Lung (tissue), 13 donors: ENCODE data around the gene LMNTD2. TPM values are rescaled to one million over a fixed set of nuclear protein-coding genes. Genes with fewer than 3 reads are reported as not detected.

Experiments
- ATAC-seq: fragments of 200-7000 bp; cut with Tn5 transposase; one replicate; pipeline ENCODE4 v1.9.1; 2020; ENCODE audit warnings: moderate number of reproducible peaks; ENCODE audit not compliant: insufficient read depth, low FRiP score
- DNase-seq, 3 donors: peaks; one replicate each; pipeline ENCODE4 v3.0.0-alpha.2; 2013 to 2017
- H3K27ac ChIP-seq, 2 donors: one replicate each; pipeline ENCODE4 v1.5.1; 2013; ENCODE audit warnings: mild to moderate bottlenecking in 2 of 2, moderate library complexity in 2 of 2, control low read depth in 1 of 2, inconsistent platforms in 1 of 2, low read depth in 1 of 2, low read length in 1 of 2
- H3K27me3 ChIP-seq, 3 donors: one replicate each; pipeline ENCODE4 v1.5.1; 2013; ENCODE audit warnings: low read length in 2 of 3; ENCODE audit not compliant: control insufficient read depth in 3 of 3, insufficient read depth in 3 of 3
- H3K36me3 ChIP-seq, 4 donors: one replicate each; pipeline ENCODE4 v1.5.1; 2013; ENCODE audit warnings: low read length in 4 of 4, mild to moderate bottlenecking in 1 of 4, moderate library complexity in 1 of 4; ENCODE audit not compliant: control insufficient read depth in 4 of 4, insufficient read depth in 4 of 4
- H3K4me1 ChIP-seq, 5 donors: one replicate each; pipeline ENCODE4 v1.5.1; 2013; ENCODE audit warnings: low read length in 5 of 5, mild to moderate bottlenecking in 2 of 5, moderate library complexity in 1 of 5; ENCODE audit not compliant: control insufficient read depth in 5 of 5, insufficient read depth in 5 of 5
- H3K4me3 ChIP-seq: one replicate; pipeline ENCODE4 v1.5.1; 2013; ENCODE audit warnings: mild to moderate bottlenecking, control low read depth, moderate library complexity
- H3K9ac ChIP-seq, 2 donors: one replicate each; pipeline ENCODE4 v1.5.1; 2013; ENCODE audit warnings: low read length in 2 of 2, control low read depth in 1 of 2; ENCODE audit not compliant: insufficient read depth in 1 of 2
- H3K9me3 ChIP-seq, 4 donors: one replicate each; pipeline ENCODE4 v1.5.1; 2013; ENCODE audit warnings: low read length in 3 of 4, mild to moderate bottlenecking in 1 of 4, moderate library complexity in 1 of 4; ENCODE audit not compliant: control insufficient read depth in 4 of 4, insufficient read depth in 3 of 4
- WGBS, 2 donors: extraction: QIAGEN DNeasy Blood & Tissue Kit; methylation state at CpG; one replicate each; pipeline ENCODE4 v1.1.7; 2013; 5-methylcytosine and 5-hydroxymethylcytosine counted together
- polyA plus RNA-seq, 2 donors: library from polyadenylated mRNA; stranded (reverse); fragments of 200-250 nt; gene quantifications; one replicate each; pipeline ENCODE4 v1.2.1, GENCODE V29; 2013
- small RNA-seq: library from RNA; depleted of rRNA; stranded (forward); fragments of <200 nt; gene quantifications from one replicate; pipeline ENCODE3, GENCODE V24; 2014; ENCODE audit warnings: low replicate concordance
- total RNA-seq, 2 donors: library from RNA; depleted of rRNA in 1 of 2; stranded (reverse); fragments of >200 nt in 1 of 2; gene quantifications; one replicate each; pipeline ENCODE4 v1.2.1, GENCODE V29; 2014 to 2021
- TF ChIP-seq, protein P1 (sequence below): IDR thresholded peaks from 2 replicates; pipeline ENCODE4 v1.5.1; 2012; ENCODE audit warnings: mild to moderate bottlenecking; ENCODE audit errors: control extremely low read depth, extremely low read depth
- donor health status: control.
- donor health status: control.
- donor health status: Bipolar disorder and iron deficiency.
- donor health status: healthy.
- donor health status: DM: yes; HTN: yes; CAD: no.

Gene LMNTD2
- total and polyA plus RNA-seq, 4 donors, result 2.3 to 9.7 (median 3.8) TPM

DNA sequence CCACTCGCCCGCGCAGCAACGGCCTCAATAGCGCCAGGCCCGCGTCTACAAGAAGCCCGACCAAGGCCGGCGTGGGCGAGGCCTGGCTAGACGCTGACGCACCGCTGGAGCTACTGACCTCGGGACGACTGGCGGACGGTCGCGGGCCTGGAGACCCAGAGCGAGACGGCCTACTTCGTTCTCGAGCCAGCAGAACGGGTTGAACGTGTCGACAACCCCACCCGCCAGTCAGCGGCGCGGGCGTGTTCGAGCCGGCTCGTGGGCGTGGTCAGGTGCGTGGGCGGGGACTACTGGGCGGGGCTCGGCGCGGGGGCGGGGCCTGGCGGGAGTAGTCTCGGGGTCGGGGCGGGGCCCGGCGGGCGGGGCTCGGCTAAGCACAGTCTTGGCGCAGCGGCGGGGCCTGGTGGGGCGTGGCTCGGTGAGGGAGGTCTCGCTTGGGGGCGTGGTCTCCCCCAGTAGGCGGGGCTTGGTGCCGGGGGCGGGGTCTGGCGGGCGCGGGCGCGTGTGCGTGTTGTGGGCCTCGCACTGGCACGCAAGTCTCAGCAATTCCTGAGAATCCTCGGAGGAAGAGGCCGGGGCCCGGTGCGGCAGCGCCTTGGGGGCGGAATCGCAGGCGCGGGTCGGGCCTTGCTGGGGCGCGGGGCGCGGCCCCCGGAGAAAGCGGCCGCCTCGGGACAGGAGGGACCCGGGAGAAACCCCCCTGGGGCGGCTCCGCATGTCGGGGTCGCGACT is 53.4 kb downstream of the LMNTD2 start, which contains the start of gene RNH1:
Gene RNH1, minus strand, starts transcription at position 248 of the 732 bp plus-strand sequence. CDS start 5,080 bp downstream, outside the sequence.
- H3K4me3 ChIP-seq, result peak within 1 kb of the TSS; percentile 69
- no peaks in the 10 kb centered on the region for H3K9me3 ChIP-seq
- H3K27ac ChIP-seq, result peak within 1 kb of the TSS; percentile 99 to 100
- peak; percentile 96 to 99 (median 97) for DNase-seq
- TF ChIP-seq, protein P1, sequence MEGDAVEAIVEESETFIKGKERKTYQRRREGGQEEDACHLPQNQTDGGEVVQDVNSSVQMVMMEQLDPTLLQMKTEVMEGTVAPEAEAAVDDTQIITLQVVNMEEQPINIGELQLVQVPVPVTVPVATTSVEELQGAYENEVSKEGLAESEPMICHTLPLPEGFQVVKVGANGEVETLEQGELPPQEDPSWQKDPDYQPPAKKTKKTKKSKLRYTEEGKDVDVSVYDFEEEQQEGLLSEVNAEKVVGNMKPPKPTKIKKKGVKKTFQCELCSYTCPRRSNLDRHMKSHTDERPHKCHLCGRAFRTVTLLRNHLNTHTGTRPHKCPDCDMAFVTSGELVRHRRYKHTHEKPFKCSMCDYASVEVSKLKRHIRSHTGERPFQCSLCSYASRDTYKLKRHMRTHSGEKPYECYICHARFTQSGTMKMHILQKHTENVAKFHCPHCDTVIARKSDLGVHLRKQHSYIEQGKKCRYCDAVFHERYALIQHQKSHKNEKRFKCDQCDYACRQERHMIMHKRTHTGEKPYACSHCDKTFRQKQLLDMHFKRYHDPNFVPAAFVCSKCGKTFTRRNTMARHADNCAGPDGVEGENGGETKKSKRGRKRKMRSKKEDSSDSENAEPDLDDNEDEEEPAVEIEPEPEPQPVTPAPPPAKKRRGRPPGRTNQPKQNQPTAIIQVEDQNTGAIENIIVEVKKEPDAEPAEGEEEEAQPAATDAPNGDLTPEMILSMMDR, result no peak
- 1% methylated on average over 74 to 93 of the region's 93 CpGs for WGBS, 2 donors
- H3K9ac ChIP-seq, result peak within 1 kb of the TSS; percentile 78 to 97
- ATAC-seq, result peak; percentile 85
- H3K36me3 ChIP-seq, result peaks cover 4 to 8% (median 5%) of the 10 kb centered on the region in 4 donors
- H3K4me1 ChIP-seq, result peaks cover 0 to 34% (median 5%) of the 10 kb centered on the region in 5 donors
- H3K27me3 ChIP-seq, result no peaks in the 10 kb centered on the region

DNA sequence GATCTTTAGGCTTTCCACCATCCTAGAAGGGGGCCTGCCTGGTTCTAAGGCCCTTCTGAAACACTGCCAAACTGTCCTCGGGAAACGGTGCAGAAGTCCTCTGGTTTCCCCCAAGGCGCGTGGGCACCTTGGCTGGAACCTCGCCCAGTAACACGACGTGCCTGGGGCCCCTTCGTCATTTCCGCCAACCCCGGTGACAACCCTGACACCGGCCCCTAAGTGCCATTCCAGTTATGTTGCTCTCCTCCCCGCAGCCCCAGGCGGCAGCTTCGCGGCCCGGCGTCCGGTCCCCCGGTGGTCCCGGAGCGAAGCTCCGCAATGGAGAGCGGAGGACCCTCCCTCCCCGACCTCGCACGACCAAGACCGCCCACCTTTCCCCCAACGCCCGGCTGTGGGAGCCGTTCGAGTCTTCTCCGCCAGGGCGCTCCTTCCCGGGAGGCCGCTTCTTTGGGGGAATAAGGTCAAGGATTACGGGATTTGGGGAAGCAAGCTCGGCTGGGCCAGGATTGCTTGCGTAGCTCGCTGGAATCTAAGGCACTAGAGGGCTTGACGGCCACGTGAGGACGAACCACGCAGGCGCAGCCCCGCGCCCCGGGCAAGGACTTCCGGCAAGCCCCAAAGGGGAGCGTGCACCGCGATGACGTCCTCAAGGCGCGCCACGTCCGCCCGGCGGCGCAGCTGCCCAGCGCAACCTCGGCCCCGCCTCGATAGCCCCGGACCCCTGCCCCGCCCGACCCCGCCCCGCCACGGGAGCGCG is 54.1 kb downstream of the LMNTD2 start:
- peaks cover 4 to 15% (median 5%) of the 10 kb centered on the region in 4 donors for H3K36me3 ChIP-seq
- ATAC-seq (peak; percentile 87), DNase-seq (peak; percentile 97 to 99 (median 99))
- peaks cover 0 to 34% (median 5%) of the 10 kb centered on the region in 5 donors for H3K4me1 ChIP-seq
- H3K9ac ChIP-seq, result peak overlapping the region; percentile 69 to 97
- TF ChIP-seq, protein P1, result no peak
- no peaks in the 10 kb centered on the region for H3K9me3 ChIP-seq
- H3K4me3 ChIP-seq, result peak overlapping the region; percentile 69
- H3K27ac ChIP-seq, result peak overlapping the region; percentile 99 to 100
- H3K27me3 ChIP-seq, result no peaks in the 10 kb centered on the region
- 0% methylated on average over 69 to 71 of the region's 71 CpGs for WGBS, 2 donors

DNA sequence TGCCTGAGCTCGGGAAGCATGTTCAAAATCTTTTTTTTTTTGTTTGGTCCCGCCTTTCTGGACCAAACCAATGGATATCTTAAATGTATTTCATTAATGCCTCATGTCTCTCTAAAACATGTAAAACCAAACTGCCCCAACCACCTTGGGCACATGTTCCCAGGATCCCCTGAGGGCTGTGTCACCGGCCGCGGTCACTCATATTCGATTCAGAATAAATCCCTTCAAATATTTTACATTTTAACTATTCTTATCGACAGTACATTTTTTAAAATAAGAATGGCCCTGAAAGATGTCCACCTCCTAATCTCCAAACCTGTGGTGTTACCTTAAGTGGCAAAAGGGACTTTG is 55.6 kb downstream of the LMNTD2 start:
- WGBS, 2 donors, result 62 to 68% methylated on average over 7 of the region's 7 CpGs
- Histone ChIP-seq H3K36me3 (peaks cover 2 to 25% (median 11%) of the 10 kb centered on the region in 4 donors), H3K4me1 (peaks cover 0 to 34% (median 5%) of the 10 kb centered on the region in 5 donors), H3K27ac (no peak overlapping the region), H3K9me3 (no peaks in the 10 kb centered on the region), H3K4me3 (no peak overlapping the region), H3K27me3 (no peaks in the 10 kb centered on the region), H3K9ac (peak overlapping the region in 1 of 2 donors; percentile 25)
- TF ChIP-seq, protein P1, result no peak
- ATAC-seq (no peak), DNase-seq (no peak)

Small RNA genes within 50 kb of the gene (small RNA-seq; reads per million reads assigned to genes)
- gene MIR210, result 8.7 reads per million, percentile 96 among the genes with 10 or more reads in this experiment

Other genes starting within 250 kb of the LMNTD2 start
- 100 to 1,000 TPM in 1 of 2 donors, 10 to 100 TPM in 1; 53.3 to 104 TPM for gene IFITM1, start 246.7 kb downstream of the LMNTD2 start, total RNA-seq
- 100 to 1,000 TPM; 275 to 531 TPM for gene IFITM1, start 246.7 kb downstream of the LMNTD2 start, polyA plus RNA-seq
- 100 to 1,000 TPM; 191 to 903 TPM for gene IFITM3, start 239.9 kb downstream of the LMNTD2 start, total RNA-seq
- gene IFITM3, start 239.9 kb downstream of the LMNTD2 start, polyA plus RNA-seq, result 1,000 to 10,000 TPM; 1,642 to 2,585 TPM
- gene B4GALNT4, start 191.2 kb downstream of the LMNTD2 start, total RNA-seq, result 1 to 10 TPM; 1.4 to 6.8 TPM
- 1 to 10 TPM; 2.1 to 4.6 TPM for gene B4GALNT4, start 191.2 kb downstream of the LMNTD2 start, polyA plus RNA-seq
- 10 to 100 TPM; 15.7 to 63.1 TPM for gene PKP3, start 166.5 kb downstream of the LMNTD2 start, total RNA-seq
- 10 to 100 TPM; 33.8 to 46.8 TPM for gene PKP3, start 166.5 kb downstream of the LMNTD2 start, polyA plus RNA-seq
- gene SIGIRR, start 145.7 kb downstream of the LMNTD2 start, total RNA-seq, result 10 to 100 TPM; 25.7 to 87.3 TPM
- gene SIGIRR, start 145.7 kb downstream of the LMNTD2 start, polyA plus RNA-seq, result 100 to 1,000 TPM in 1 of 2 donors, 10 to 100 TPM in 1; 43.4 to 112 TPM
- gene ANO9, start 118.7 kb downstream of the LMNTD2 start, total RNA-seq, result 10 to 100 TPM in 1 of 2 donors, 1 to 10 TPM in 1; 5.8 to 17.6 TPM
- 10 to 100 TPM in 1 of 2 donors, 1 to 10 TPM in 1; 8.7 to 18.6 TPM for gene ANO9, start 118.7 kb downstream of the LMNTD2 start, polyA plus RNA-seq
- gene PTDSS2, start 110.5 kb downstream of the LMNTD2 start, total RNA-seq, result 10 to 100 TPM; 26.8 to 29.4 TPM
- gene PTDSS2, start 110.5 kb downstream of the LMNTD2 start, polyA plus RNA-seq, result 10 to 100 TPM; 20.4 to 36.5 TPM
- gene RNH1, start 53.5 kb downstream of the LMNTD2 start, total RNA-seq, result 100 to 1,000 TPM; 152 to 313 TPM
- 100 to 1,000 TPM; 153 to 315 TPM for gene RNH1, start 53.5 kb downstream of the LMNTD2 start, polyA plus RNA-seq
- gene HRAS, start 25.2 kb downstream of the LMNTD2 start, total RNA-seq, result 10 to 100 TPM; 20.5 to 73.5 TPM
- gene HRAS, start 25.2 kb downstream of the LMNTD2 start, polyA plus RNA-seq, result 100 to 1,000 TPM in 1 of 2 donors, 10 to 100 TPM in 1; 65.8 to 133 TPM
- 10 to 100 TPM in 1 of 2 donors, 1 to 10 TPM in 1; 3.4 to 11.7 TPM for gene LRRC56, start 23.2 kb downstream of the LMNTD2 start, total RNA-seq
- 1 to 10 TPM; 3.8 to 5.7 TPM for gene LRRC56, start 23.2 kb downstream of the LMNTD2 start, polyA plus RNA-seq
- gene RASSF7, start 232 bp upstream of the LMNTD2 start, total RNA-seq, result 10 to 100 TPM; 53.5 to 79.4 TPM
- gene RASSF7, start 232 bp upstream of the LMNTD2 start, polyA plus RNA-seq, result 100 to 1,000 TPM in 1 of 2 donors, 10 to 100 TPM in 1; 47.9 to 153 TPM
- 10 to 100 TPM; 23.2 to 39.3 TPM for gene PHRF1, start 15.7 kb upstream of the LMNTD2 start, total RNA-seq
- 10 to 100 TPM; 16.3 to 23.7 TPM for gene PHRF1, start 15.7 kb upstream of the LMNTD2 start, polyA plus RNA-seq
- 10 to 100 TPM; 24.7 to 43.5 TPM for gene IRF7, start 55.2 kb upstream of the LMNTD2 start, total RNA-seq
- 10 to 100 TPM; 62.1 to 68.3 TPM for gene IRF7, start 55.2 kb upstream of the LMNTD2 start, polyA plus RNA-seq
- gene CDHR5, start 64.2 kb upstream of the LMNTD2 start, total RNA-seq, result not detected
- gene CDHR5, start 64.2 kb upstream of the LMNTD2 start, polyA plus RNA-seq, result under 1 TPM; 0.02 to 0.10 TPM
- gene SCT, start 66.4 kb upstream of the LMNTD2 start, total RNA-seq, result not detected
- not detected for gene SCT, start 66.4 kb upstream of the LMNTD2 start, polyA plus RNA-seq
- gene DRD4, start 76.5 kb upstream of the LMNTD2 start, total RNA-seq, result 1 to 10 TPM in 1 of 2 donors, not detected in 1; 1.1 TPM
- gene DRD4, start 76.5 kb upstream of the LMNTD2 start, polyA plus RNA-seq, result under 1 TPM; 0.05 to 0.35 TPM
- 10 to 100 TPM; 18.5 to 33.1 TPM for gene DEAF1, start 134.5 kb upstream of the LMNTD2 start, total RNA-seq
- 10 to 100 TPM; 20.0 to 24.7 TPM for gene DEAF1, start 134.5 kb upstream of the LMNTD2 start, polyA plus RNA-seq
- gene TMEM80, start 135.1 kb upstream of the LMNTD2 start, total RNA-seq, result 10 to 100 TPM; 10.3 to 23.2 TPM
- 10 to 100 TPM; 13.8 to 28.1 TPM for gene TMEM80, start 135.1 kb upstream of the LMNTD2 start, polyA plus RNA-seq
- 100 to 1,000 TPM in 1 of 2 donors, 10 to 100 TPM in 1; 92.4 to 166 TPM for gene EPS8L2, start 145.5 kb upstream of the LMNTD2 start, total RNA-seq
- 100 to 1,000 TPM in 1 of 2 donors, 10 to 100 TPM in 1; 35.6 to 114 TPM for gene EPS8L2, start 145.5 kb upstream of the LMNTD2 start, polyA plus RNA-seq
- 100 to 1,000 TPM; 128 to 292 TPM for gene TALDO1, start 186.7 kb upstream of the LMNTD2 start, total RNA-seq
- 100 to 1,000 TPM; 186 to 311 TPM for gene TALDO1, start 186.7 kb upstream of the LMNTD2 start, polyA plus RNA-seq
- 10 to 100 TPM; 24.6 to 63.1 TPM for gene GATD1, start 216.7 kb upstream of the LMNTD2 start, total RNA-seq
- gene GATD1, start 216.7 kb upstream of the LMNTD2 start, polyA plus RNA-seq, result 10 to 100 TPM; 22.1 to 53.6 TPM
- under 1 TPM in 1 of 2 donors, not detected in 1; 0.18 TPM for gene CEND1, start 229.4 kb upstream of the LMNTD2 start, total RNA-seq
- under 1 TPM; 0.10 to 0.14 TPM for gene CEND1, start 229.4 kb upstream of the LMNTD2 start, polyA plus RNA-seq
- gene SLC25A22, start 237.5 kb upstream of the LMNTD2 start, total RNA-seq, result 10 to 100 TPM; 10.6 to 38.2 TPM
- gene SLC25A22, start 237.5 kb upstream of the LMNTD2 start, polyA plus RNA-seq, result 10 to 100 TPM; 18.6 to 36.4 TPM
- gene PIDD1, start 244.5 kb upstream of the LMNTD2 start, total RNA-seq, result 10 to 100 TPM in 1 of 2 donors, 1 to 10 TPM in 1; 8.7 to 15.3 TPM
- gene PIDD1, start 244.5 kb upstream of the LMNTD2 start, polyA plus RNA-seq, result 10 to 100 TPM in 1 of 2 donors, 1 to 10 TPM in 1; 8.5 to 16.9 TPM
- gene RPLP2, start 249.2 kb upstream of the LMNTD2 start, total RNA-seq, result 1,000 to 10,000 TPM in 1 of 2 donors, 100 to 1,000 TPM in 1; 441 to 1,892 TPM
- 1,000 to 10,000 TPM; 1,133 to 2,648 TPM for gene RPLP2, start 249.2 kb upstream of the LMNTD2 start, polyA plus RNA-seq